ENCODE data around the gene ITGA8.
"Not testable (repeated sequence)": the region's sequence is repeated elsewhere in the genome, so short reads cannot be mapped to it uniquely, and the experiment has no call there.

The ITGA8 gene

GRCh38 chr10:15609246-15609645 is 110.5 kb downstream of the ITGA8 start:
- no peak for DNase-seq (ENCODE audit: low read depth in 2 of 2)

- DNase-seq (ENCODE audit: low read depth in 2 of 2) = no peak
These were observed 113.3 kb downstream of the ITGA8 start for GRCh38 chr10:15606377-15606776.

GRCh38 chr10:15605740-15606369 is 113.9 kb downstream of the ITGA8 start:
- DNase-seq (ENCODE audit: low read depth in 2 of 2) = no peak

- DNase-seq (ENCODE audit: low read depth in 2 of 2) = no peak
These were observed 116.2 kb downstream of the ITGA8 start for GRCh38 chr10:15603446-15604011.

GRCh38 chr10:15601819-15602218 is 117.9 kb downstream of the ITGA8 start:
- no peak for DNase-seq (ENCODE audit: low read depth in 2 of 2)

- no peak for DNase-seq (ENCODE audit: low read depth in 2 of 2)
These were observed 124.5 kb downstream of the ITGA8 start for GRCh38 chr10:15595260-15595659.

GRCh38 chr10:15591937-15592336 is 127.8 kb downstream of the ITGA8 start:
- no peak for DNase-seq (ENCODE audit: low read depth in 2 of 2)

- DNase-seq (ENCODE audit: low read depth in 2 of 2) = no peak
These were observed 128.3 kb downstream of the ITGA8 start for GRCh38 chr10:15591431-15591830.

GRCh38 chr10:15588635-15589508 is 130.8 kb downstream of the ITGA8 start:
- no peak for DNase-seq (ENCODE audit: low read depth in 2 of 2)

GRCh38 chr10:15588151-15588550 is 131.6 kb downstream of the ITGA8 start:
- DNase-seq (ENCODE audit: low read depth in 2 of 2) = no peak

- DNase-seq (ENCODE audit: low read depth in 2 of 2) = no peak
These were observed 132.5 kb downstream of the ITGA8 start for GRCh38 chr10:15587271-15587670.

GRCh38 chr10:15585303-15585715 is 134.4 kb downstream of the ITGA8 start:
- peak in 1 of 2 donors; percentile 4 for DNase-seq (ENCODE audit: low read depth in 2 of 2)

GRCh38 chr10:15582972-15583371 is 136.8 kb downstream of the ITGA8 start:
- DNase-seq (ENCODE audit: low read depth in 2 of 2) = not testable (repeated sequence)

- no peak for DNase-seq (ENCODE audit: low read depth in 2 of 2)
These were observed 140.1 kb downstream of the ITGA8 start for GRCh38 chr10:15579605-15580004.

- no peak for DNase-seq (ENCODE audit: low read depth in 2 of 2)
These were observed 147.1 kb downstream of the ITGA8 start for GRCh38 chr10:15572531-15573045.

- DNase-seq (ENCODE audit: low read depth in 2 of 2) = no peak
These were observed 148.1 kb downstream of the ITGA8 start for GRCh38 chr10:15571575-15571974.

GRCh38 chr10:15570738-15571339 is 148.9 kb downstream of the ITGA8 start:
- DNase-seq (ENCODE audit: low read depth in 2 of 2) = no peak

GRCh38 chr10:15567952-15568351 is 151.8 kb downstream of the ITGA8 start:
- DNase-seq (ENCODE audit: low read depth in 2 of 2) = no peak

GRCh38 chr10:15563246-15563645 is 156.5 kb downstream of the ITGA8 start:
- DNase-seq (ENCODE audit: low read depth in 2 of 2) = no peak

GRCh38 chr10:15562578-15562977 is 157.1 kb downstream of the ITGA8 start:
- no peak for DNase-seq (ENCODE audit: low read depth in 2 of 2)

- DNase-seq (ENCODE audit: low read depth in 2 of 2) = no peak
These were observed 157.6 kb downstream of the ITGA8 start for GRCh38 chr10:15562116-15562515.

GRCh38 chr10:15558136-15558535 is 161.6 kb downstream of the ITGA8 start:
- DNase-seq (ENCODE audit: low read depth in 2 of 2) = no peak
